Heart left ventricle (tissue), 16 donors: Measurements from ENCODE around the gene KCNH5. TPM values are rescaled to one million over a fixed set of nuclear protein-coding genes. Genes with fewer than 3 reads are reported as not detected.

Experiments
- ATAC-seq, 4 donors: fragments of 200-7000 bp; cut with Tn5 transposase; one replicate each; pipeline ENCODE4 v1.9.1; 2020 to 2022; ENCODE audit warnings: moderate library complexity in 4 of 4, mild to moderate bottlenecking in 3 of 4, moderate number of reproducible peaks in 1 of 4
- DNase-seq, 5 donors: peaks; one replicate each; pipeline ENCODE4 v3.0.0-alpha.2; 2020
- H3K27ac ChIP-seq, 12 donors: fragments of 200-600 bp; sonication (generic) in 4 of 12; one replicate each; pipeline versions ENCODE4 v1.5.0 to v1.8.0; 2016 to 2022; ENCODE audit warnings: mild to moderate bottlenecking in 2 of 12
- H3K27me3 ChIP-seq, 9 donors: fragments of 200-600 bp; sonication (generic) in 2 of 9; one replicate each; pipeline versions ENCODE4 v1.5.1 to v1.8.0; 2016 to 2022; ENCODE audit warnings: mild to moderate bottlenecking in 3 of 9
- H3K36me3 ChIP-seq, 9 donors: fragments of 200-600 bp; sonication (generic) in 2 of 9; one replicate each; pipeline versions ENCODE4 v1.5.0 to v1.8.0; 2018 to 2022; ENCODE audit warnings: mild to moderate bottlenecking in 2 of 9
- H3K4me1 ChIP-seq, 12 donors: fragments of 200-600 bp; sonication (generic) in 4 of 12; one replicate each; pipeline versions ENCODE4 v1.5.0 to v1.8.0; 2016 to 2022; ENCODE audit warnings: mild to moderate bottlenecking in 3 of 12
- H3K4me3 ChIP-seq, 12 donors: fragments of 200-600 bp; sonication (generic) in 4 of 12; one replicate each; pipeline versions ENCODE4 v1.5.0 to v1.8.0; 2017 to 2022; ENCODE audit warnings: mild to moderate bottlenecking in 9 of 12, moderate library complexity in 4 of 12
- H3K9me3 ChIP-seq, 12 donors: fragments of 200-600 bp; sonication (generic) in 4 of 12; one replicate each; pipeline versions ENCODE4 v1.5.0 to v1.8.0; 2016 to 2022; ENCODE audit warnings: mild to moderate bottlenecking in 1 of 12
- CTCF ChIP-seq, 12 donors: fragments of 200-600 bp; sonication (generic) in 4 of 12; IDR thresholded peaks; one replicate each; pipeline versions ENCODE4 v1.5.0 to v1.8.0; 2018 to 2022; ENCODE audit warnings: antibody characterized with exemption in 12 of 12, mild to moderate bottlenecking in 5 of 12
- POLR2A ChIP-seq, 2 donors: fragments of 450-650 bp; IDR thresholded peaks; one replicate each; pipeline ENCODE4 v1.6.1; 2017; ENCODE audit warnings: antibody characterized with exemption in 2 of 2, mild to moderate bottlenecking in 2 of 2, moderate library complexity in 2 of 2
- WGBS, 4 donors: extraction: QIAGEN DNeasy Blood & Tissue Kit in 2 of 4; methylation state at CpG; one replicate each; pipeline versions ENCODE4 v1.1.5 to v1.1.7; 2013 to 2018; 5-methylcytosine and 5-hydroxymethylcytosine counted together
- intact Hi-C, 10 donors: fragments of 100-400 bp; cut with DNase I; formaldehyde crosslinking; loops; one replicate each; pipeline versions ENCODE4 v1.11.1 to v1.14.2; 2022
- polyA plus RNA-seq, 2 donors: library from polyadenylated mRNA; stranded (reverse); fragments of 200-250 nt; gene quantifications; one replicate each; pipeline ENCODE4 v1.2.3, GENCODE V29; 2013
- total RNA-seq, 9 donors: library from RNA; depleted of rRNA in 2 of 9; stranded (reverse); fragments of >200 nt in 2 of 9; fragmentation: NEBNext Ultra II Directional in 3 of 9; extraction: Animal tissue kit (Norgen Biotek cat#: 25700) in 3 of 9; gene quantifications; one replicate each; pipeline versions ENCODE4 v1.1.0 to v1.2.4, GENCODE V29; 2016 to 2023
- donor health status: ischemic (EF 13 %, LVEDD 7.1; RV severe dilation, severe dysfunction).
- donor health status: healthy with polysubstance abuse.
- donor health status: DM: no; HTN: yes; CAD: no.
- donor health status: DM: no; HTN: no; CAD: no.
- donor health status: ischemic (EF 25% LVEDD 6.9; RV normal size, moderate dysfunction).
- donor health status: ischemic (EF 25% LVEDD 5.7; RV mildly dilated, moderate dysfunction).
- donor health status: healthy.
- donor health status: DM: yes; HTN: yes; CAD: no.
- donor health status: ischemic (EF 35%, LVEDD 5.7; RV mildly dilated, moderate dysfunction).
- donor health status: nonischemic (EF 11% LVEDD 7.7; RV severe dilation, severe dysfunction).
- donor health status: DM: yes; HTN: yes; CAD: no.
- donor health status: PGD.
- donor health status: ischemic (EF 29% LVEDD 5.4; RV normal size, mild dysfunction).
- donor health status: nonischemic (EF 23%, LVEDD 6.1; RV moderate dilation, normal function).

KCNH5 gene
- total and polyA plus RNA-seq, 11 donors: 0.17 to 0.66 TPM; not detected in 9

- H3K4me1 ChIP-seq: no peaks in the 10 kb centered on the region
- 35 to 64% (median 37%) methylated on average over 2 of the region's 2 CpGs for WGBS, 4 donors
- TF ChIP-seq CTCF (IDR thresholded peaks at IDR 0.05): no peak
- no peak for TF ChIP-seq POLR2A (IDR thresholded peaks at IDR 0.05)
- intact Hi-C loops: no loop called here
- ATAC-seq (no peak), DNase-seq (no peak)
- no peak overlapping the region for H3K4me3 ChIP-seq
- H3K9me3 ChIP-seq: no peaks in the 10 kb centered on the region
- no peaks in the 10 kb centered on the region for H3K27me3 ChIP-seq
- no peaks in the 10 kb centered on the region for H3K36me3 ChIP-seq
- H3K27ac ChIP-seq: no peak overlapping the region
These were observed 105.3 kb downstream of the KCNH5 start for GRCh38 chr14:62939970-62940369.

- ATAC-seq: no peak
- Histone ChIP-seq H3K9me3 (no peaks in the 10 kb centered on the region), H3K4me1 (no peaks in the 10 kb centered on the region), H3K4me3 (no peak overlapping the region), H3K36me3 (no peaks in the 10 kb centered on the region), H3K27me3 (no peaks in the 10 kb centered on the region), H3K27ac (no peak overlapping the region)
- intact Hi-C loops: no loop called here
- DNase-seq: no peak
- WGBS, 4 donors: 69 to 75% (median 70%) methylated on average over 4 of the region's 4 CpGs
- no peak for TF ChIP-seq POLR2A (IDR thresholded peaks at IDR 0.05)
- no peak for TF ChIP-seq CTCF (IDR thresholded peaks at IDR 0.05)
These were observed 106.5 kb downstream of the KCNH5 start for GRCh38 chr14:62938778-62939177.

- no peak for ATAC-seq
- Histone ChIP-seq H3K4me1 (no peaks in the 10 kb centered on the region), H3K9me3 (no peaks in the 10 kb centered on the region), H3K27me3 (no peaks in the 10 kb centered on the region), H3K4me3 (no peak overlapping the region), H3K27ac (no peak overlapping the region), H3K36me3 (no peaks in the 10 kb centered on the region)
- DNase-seq: no peak
- intact Hi-C loops: no loop called here
- TF ChIP-seq POLR2A (IDR thresholded peaks at IDR 0.05) (no peak), CTCF (IDR thresholded peaks at IDR 0.05) (no peak)
- 58 to 73% (median 63%) methylated on average over 3 of the region's 3 CpGs for WGBS, 4 donors
These were observed 110.8 kb downstream of the KCNH5 start for GRCh38 chr14:62934439-62934838.

GRCh38 chr14:62921466-62921865 is 123.8 kb downstream of the KCNH5 start:
- no peak for DNase-seq
- 61 to 75% (median 69%) methylated on average over 1 of the region's 1 CpG for WGBS, 4 donors
- no peaks in the 10 kb centered on the region for H3K36me3 ChIP-seq
- intact Hi-C loops: no loop called here
- no peak overlapping the region for H3K4me3 ChIP-seq
- no peaks in the 10 kb centered on the region for H3K4me1 ChIP-seq
- TF ChIP-seq CTCF (IDR thresholded peaks at IDR 0.05): no peak
- peaks cover 0 to 5% (median 0%) of the 10 kb centered on the region in 12 donors for H3K9me3 ChIP-seq
- no peak for ATAC-seq
- H3K27me3 ChIP-seq: no peaks in the 10 kb centered on the region
- H3K27ac ChIP-seq: no peak overlapping the region
